GM18498 (cell line): ENCODE results near the gene CD300E.
"Not testable (repeated sequence)": the region's sequence is repeated elsewhere in the genome, so short reads cannot be mapped to it uniquely, and the experiment has no call there.

Source experiments
- ATAC-seq: cut with Tn5 transposase; IDR thresholded peaks from one replicate; pipeline ENCODE4 v1.9.1; 2021; ENCODE audit warnings: mild to moderate bottlenecking, moderate library complexity; ENCODE audit not compliant: unreplicated experiment

The CD300E gene

DNA sequence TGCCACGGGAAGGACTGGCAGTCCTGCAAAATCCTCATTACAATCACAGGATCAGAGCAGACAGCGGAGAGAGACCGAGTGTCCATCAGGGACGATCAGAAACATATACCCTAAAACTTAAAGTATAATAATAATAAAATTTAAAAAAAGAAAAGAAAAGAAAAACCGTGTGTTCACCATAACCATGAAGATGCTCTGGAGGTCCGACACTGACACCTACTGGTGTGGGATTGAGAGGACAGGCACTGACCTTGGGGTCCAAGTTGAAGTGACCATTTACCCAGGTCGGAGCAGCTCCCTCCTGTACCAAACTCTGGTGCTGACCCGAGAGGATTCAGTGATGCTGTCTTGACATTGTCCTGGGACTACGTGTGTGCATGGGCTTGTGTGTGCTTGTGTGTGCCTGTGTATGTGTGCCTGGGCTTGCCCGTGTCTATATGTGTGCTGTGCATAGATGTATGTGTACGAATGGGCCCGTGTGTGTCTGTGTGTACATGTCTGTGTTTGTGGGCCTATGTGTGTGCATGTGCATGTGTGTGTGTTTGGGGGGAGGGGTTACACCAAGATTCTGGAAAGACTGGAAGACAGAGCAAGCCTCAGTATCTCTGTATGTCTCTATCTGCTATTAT lies 21.5 kb downstream of the CD300E start:
- no peak for ATAC-seq

DNA sequence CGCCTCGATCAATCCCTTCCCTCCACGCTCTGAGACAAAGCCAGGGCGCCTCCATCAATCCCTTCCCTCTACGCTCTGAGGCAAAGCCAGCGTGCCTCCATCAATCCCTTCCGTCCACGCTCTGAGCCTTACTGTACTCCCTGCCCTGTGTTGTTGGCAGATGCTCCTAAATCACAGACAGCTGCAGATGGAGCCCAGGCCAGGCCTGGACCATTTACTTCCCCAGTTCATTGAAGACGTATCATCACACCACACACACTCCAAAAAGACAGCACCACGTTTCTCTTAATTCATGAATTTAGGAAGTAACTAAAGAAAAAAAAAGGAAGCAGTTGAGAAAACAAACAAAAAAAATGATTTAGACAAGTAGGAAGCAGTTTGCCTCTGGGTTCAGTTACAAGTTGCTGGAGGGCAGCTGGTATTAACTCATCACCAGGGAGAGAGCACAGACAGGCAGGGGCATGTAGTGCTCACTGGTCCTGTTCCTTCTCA lies 24.0 kb downstream of the CD300E start:
- no peak for ATAC-seq

DNA sequence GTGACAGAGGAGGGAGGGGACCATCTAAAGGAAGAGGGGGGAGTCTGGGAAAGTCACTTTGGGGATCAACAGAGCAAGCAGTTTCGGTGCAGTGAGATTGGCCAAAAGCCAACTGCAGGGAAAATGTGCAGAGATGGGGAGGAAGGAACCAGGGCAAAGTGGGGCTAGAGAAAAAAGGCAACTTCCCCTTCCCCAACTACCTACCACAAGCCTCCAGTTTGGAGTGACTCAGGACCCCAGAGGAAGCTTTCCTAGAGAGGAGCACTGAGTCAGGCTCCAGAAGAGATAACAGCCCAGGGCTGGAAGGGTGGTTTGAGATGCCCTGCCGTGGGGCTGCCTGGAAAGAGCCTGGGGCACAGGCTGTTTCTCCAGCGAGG lies 24.5 kb downstream of the CD300E start:
- no peak for ATAC-seq

DNA sequence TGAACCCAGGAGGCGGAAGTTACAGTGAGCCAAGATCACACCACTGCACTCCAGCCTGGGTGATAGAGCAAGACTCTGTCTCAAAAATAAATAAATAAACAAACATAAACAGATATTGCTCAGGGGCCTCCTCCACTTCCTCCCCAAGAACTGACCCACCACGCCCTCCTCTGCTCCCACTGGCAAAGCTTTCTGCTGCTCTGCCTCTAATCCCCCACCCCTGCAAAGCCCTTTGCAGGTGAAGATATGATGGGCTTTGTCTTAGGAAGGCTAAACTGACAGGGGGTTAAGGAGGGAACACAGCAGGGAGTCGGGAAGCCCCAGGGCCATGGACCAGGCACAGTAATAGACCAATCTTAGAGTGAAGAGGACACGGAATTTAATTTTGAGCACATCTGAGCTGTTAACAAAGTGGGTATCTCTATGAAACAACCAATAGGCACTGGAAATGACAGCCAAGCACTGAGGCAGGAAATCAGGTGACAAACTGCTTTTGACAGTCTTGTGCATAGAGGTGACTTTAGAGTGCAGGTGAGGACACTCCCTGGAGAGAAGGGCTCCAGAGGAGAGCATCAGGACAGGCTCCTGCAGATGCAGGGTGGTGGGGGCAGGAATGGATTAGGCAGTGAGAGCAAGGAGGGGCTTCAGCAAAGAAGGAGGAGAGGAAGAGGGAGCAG lies 25.1 kb downstream of the CD300E start:
- no peak for ATAC-seq

DNA sequence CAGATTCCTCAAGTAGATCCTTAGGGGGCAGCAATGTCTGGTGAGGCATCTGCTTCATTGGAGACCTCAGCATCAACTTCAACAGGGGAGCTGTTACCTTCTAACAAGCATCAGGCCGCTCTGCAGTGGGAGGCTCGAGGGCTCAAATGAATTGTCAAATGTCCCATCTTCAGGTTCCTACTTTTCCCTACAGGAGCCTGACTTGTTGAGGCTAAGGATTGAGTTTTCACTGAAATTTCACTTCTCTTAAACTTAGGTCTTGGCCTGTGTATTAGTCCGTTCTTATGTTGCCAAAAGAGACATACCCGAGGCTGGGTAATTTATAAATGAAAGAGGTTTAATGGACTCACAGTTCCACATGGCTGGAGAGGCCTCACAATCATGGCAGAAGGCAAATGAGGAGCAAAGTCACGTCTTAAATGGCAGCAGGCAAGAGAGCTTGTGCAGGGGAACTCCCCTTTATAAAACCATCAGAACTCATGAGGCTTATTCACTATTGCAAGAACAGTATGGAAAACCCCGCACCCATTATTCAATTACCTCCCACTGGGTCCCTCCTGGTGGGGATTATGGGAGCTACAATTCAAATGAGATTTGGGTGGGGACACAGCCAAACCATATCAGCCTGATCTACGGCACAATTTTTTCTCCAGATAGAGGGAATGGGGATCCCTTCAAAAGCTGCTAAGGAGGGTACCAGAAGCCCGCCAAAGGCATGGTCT lies 26.3 kb downstream of the CD300E start:
- no peak for ATAC-seq

DNA sequence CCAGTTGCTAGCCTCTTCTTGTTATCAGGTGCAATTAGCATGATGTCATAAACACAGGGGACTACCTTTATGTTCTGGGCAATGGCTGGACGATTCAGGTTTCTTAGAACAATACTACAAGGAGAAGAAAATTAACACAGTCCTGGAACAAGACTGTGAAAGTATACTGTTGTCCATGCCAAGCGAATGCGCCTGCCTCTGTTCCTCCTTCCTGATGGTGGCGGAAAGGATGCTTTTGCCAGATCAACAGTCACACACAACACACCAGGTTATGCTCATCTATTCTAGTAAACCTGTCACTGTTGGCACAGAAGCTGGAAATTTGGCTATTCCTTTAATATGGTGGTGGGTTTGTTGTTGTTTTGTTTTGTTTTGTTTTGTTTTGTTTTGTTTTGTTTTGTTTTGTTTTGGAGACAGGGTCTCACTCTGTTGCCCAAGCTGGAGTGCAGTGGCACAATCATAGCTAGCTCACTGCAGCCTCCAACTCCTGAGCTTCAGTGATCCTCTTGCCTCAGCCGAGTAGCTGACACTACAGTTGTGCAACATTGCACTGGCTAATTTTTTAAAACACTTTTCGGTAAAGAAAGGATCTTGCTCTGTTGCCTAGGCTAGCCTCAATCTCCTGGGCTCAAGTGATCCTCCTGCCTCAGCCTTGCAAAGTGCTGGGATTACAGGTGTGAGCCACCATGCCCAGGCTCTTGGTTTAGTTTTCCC lies 28.3 kb downstream of the CD300E start:
- no peak for ATAC-seq

DNA sequence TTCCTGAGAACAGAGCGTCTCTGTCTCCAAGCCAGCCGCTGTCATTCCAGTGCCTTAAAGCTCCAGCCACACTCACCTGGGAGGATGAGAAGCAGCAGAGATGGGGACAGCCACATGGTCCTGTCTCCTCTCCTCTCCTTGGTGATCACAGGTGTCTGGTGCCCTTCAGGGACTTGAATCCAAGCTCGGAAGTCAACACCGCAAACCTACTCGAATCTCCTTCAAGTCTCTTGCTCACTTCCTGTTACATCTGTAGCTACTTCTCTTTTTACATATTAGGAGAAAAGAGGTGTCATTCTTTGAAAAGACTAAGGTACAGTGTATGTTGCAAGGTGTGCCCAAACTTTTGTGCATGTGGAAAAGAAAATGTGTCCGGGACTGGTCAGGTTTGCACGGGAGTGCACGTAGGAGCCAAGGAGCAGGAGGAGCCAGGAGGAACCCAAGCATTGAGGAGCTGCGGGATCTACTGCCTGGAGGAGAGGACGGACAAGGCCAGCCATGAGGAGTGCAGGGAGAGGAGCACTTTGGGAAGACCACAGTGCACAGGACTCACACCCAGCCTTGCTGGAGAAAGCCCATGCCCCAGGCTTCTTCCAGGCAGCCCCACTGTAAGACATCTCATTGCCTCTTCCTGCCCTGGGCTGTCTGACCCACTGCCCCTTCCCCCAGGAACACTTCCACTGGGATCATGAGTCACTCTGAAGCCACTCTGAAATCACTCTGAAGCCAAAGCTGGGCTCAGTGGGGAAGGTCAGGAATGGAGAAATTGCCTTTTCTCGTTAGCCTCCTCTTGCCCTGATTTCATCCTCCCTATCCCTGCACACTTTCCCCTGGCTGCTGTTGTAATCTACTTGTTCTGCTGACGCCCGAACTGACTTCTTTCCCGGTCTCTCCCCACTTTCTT lies 31.2 kb downstream of the CD300E start, which contains the start of gene CD300LD:
CD300LD (minus strand) TSS at position 197 of the 904 bp plus-strand sequence; CDS start at position 116, 81 bp downstream.
- no peak for ATAC-seq

DNA sequence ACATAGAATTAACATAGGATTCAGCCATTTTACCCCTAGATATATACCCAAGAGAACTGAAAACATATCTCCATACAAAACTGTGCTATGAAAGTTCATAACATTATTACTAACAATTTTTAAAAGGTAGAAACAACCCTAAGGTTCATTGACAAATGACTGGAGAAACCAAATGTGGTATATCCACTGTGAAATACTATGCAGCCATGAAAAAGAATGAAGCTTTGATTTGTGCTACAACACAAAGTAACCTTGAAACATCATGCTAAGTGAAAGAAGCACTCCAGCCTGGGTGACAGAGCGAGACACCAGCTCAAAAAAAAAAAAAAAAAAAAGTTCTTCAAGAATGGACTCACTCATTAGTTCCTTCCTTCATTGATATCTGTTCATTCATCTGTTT lies 32.0 kb downstream of the CD300E start:
- no peak for ATAC-seq

DNA sequence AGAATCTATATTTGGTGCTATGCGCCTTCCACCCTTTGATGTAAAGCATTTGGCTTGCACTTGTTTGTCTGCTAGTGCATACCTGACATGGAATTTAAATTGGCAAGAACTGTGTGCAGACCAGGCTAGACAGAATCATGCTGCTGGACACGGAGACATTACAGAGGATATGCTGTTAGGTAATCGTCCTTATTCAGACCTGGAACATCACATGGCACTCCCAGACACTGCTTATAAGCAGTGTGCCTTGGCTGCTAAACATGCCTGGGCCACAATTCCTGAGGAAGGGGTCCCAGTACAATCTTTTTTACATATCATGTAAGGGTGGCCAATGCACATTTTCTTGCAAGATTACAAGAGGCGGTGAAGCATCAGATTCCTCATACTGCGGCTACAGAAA lies 37.8 kb downstream of the CD300E start:
- no peak for ATAC-seq

DNA sequence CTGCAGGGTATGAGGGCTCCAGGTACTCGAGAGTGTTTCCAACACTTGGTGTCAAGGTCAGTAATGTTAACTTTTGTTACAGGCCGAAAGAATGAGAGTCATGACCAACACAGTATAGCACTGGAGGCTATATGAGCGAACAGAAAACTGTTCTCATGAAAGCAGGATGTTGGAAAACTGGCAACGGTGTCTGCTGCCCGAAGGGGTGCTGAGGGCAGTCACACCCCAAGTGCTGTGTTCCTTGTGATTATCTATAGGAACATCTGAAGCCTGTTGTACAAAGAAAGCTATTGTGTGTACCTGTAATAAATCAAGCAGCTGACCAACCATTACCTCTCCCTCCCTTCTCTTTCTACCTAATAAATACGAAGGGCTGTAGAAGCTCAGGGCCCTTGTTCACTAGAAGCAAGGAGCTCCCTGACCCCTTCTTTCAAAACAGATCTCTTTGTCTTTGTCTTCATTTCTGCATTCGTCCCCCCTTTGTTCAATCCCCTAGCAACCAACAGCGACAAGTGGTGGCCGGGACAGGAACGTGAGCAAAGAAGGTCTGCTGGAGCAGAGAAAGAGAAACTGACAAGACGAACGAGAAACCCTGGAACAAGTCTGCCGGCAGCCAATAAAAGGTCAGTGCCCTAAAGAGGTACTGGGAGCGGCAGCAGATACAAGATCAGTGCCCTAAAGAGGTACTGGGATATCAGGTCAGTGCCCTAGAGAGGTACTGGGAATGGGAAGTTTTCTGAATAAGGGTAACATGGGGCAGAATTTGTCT lies 39.1 kb downstream of the CD300E start:
- ATAC-seq, result no peak

DNA sequence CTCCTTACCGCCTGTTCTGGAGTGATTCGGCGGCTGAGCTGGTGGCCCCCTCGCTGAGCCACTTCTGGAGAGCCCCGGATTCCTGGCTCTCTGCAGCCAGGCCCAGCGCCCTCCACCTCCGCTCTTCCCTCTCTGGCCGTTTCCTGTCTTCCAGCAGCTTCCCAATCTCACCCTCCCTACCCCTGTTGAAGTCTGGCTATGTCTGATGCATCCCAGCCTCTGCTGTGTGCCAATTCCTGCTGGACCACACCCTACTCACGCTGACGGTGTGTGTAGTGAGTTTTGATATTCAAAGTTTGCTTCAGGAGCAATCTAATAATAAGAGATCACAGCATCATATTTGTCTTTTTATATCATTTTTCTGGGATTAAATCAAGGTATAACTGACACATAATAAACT lies 40.9 kb downstream of the CD300E start:
- ATAC-seq, result no peak

DNA sequence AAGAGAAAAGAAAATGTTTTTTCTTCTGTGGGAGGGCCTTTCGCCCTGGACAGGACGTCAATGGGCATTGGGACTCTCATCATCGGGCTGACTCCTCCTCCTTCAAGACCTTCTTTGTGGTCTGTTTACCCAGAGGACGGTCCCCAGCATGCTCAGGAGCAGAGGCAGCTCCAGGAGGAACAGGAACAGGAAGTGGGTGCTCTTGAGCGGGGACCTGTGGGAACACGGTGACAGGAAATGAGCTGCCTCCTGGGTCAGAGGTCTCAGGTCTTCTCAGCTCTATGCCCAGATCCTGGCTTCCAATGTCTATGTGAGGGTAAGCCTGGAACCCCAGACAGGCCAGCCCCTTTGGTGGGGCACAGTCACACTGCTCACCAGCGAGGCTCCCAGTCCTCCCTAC lies 43.6 kb downstream of the CD300E start:
- no peak for ATAC-seq

DNA sequence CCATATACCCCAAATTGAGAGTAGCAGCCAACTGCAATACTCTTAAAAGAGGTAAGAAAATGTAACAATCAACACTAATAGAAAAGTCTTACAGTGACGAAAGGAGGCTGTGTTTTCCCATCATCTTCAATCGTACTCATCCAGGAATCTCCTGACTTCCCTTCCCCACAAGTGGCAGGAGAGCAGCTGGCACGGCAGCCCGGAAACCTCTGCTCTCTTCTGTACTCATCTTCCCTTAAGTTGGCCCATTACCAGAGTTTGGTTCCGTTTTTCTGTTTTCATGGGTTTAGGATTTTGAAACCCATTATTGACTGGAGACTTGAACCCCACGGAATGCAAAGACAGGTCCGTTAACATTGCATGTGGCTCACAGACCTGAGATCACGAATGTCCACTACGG lies 44.6 kb downstream of the CD300E start:
- no peak for ATAC-seq

DNA sequence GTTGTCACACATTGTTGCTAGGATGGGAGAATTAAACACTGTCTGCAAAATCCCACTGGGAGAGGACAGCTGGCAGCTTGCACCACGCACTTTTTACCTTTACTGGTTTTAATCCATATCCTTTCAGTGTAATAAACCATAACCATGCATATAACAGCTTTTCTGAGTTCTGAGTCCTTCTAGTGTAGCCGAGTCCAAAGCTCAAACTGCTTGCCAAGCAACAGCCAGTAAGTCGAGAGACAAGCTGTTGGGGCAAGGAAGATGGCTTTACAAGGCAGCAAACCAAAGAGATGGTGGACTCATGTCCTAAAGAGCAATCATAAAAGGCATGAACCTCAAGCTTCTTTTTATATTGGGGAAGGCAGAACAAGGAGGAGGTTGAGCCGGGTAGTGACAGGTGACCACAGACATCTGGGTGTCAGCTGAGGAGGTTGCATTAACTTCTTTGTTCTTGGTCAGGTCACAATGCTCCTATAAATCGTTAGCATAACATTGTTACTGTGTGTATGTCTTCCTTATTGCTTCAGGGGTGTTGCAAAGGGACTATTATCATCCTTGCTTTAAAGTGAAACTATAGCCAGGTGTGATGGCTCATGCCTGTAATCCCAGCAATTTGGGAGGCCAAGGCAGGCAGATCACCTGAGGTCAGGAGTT lies 48.9 kb downstream of the CD300E start:
- no peak for ATAC-seq

DNA sequence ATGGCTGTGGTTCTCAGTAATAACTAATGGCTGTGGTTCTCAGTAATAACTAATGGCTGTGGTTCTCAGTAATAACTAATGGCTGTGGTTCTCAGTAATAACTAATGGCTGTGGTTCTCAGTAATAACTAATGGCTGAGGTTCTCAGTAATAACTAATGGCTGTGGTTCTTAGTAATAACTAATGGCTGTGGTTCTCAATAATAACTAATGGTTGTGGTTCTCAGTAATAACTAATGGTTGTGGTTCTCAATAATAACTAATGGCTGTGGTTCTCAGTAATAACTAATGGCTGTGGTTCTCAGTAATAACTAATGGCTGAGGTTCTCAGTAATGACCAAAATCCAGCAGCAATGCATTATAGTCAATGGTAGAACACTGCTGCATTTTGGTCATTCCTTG lies 49.9 kb downstream of the CD300E start:
- ATAC-seq, result not testable (repeated sequence)

DNA sequence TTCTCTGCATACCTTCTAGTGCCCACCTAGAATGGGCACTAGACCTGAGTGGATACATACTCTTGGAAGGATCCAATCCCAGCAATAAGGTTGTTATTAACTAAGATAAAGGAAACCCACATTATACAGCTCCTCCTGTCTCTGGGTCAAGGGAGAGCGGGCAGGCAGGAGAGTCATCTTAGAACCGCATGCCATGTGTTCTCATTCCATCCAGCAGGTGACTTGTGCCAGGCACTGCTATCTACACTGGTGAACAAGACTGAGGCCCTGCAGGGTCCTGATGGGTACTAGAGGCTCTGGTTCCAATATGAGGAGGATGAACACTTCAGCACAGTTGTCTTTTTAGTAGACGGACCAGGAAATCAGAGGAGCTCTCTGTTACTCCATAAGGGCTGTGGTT lies 50.4 kb downstream of the CD300E start:
- ATAC-seq, result no peak

DNA sequence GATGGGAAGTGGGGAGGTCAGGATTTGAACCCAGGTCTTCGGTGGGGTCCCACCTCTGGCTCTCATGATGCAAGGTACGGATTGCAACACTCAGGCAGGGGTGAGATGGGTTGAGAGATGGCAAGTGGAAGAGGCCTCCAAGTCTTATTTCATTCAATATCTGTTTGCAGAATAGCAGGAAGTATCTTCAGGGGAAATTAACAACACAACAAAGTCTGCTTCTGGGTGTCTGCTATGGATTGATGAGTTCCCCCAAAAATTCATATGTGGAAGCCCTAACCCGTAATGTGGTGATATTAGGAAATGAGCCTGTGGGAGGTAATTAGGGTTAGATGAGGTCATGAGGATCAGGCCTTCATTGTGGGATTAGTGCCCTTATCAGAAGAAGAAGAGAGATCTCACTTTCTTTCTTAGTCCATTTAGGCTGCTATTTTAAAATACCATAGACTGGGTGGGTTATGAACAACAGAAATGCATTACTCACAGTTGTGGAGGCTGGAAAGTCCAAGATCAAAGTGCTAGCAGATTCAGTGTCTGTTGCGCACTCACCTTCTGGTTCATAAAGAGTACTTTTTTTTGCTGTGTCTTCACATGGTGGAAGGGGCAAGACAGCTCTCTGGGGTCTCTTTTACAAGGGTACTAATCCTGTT lies 51.8 kb downstream of the CD300E start:
- no peak for ATAC-seq
